T-cell (primary cell): ENCODE data around the gene TRIM34. TPM values are rescaled to one million over a fixed set of nuclear protein-coding genes. Genes with fewer than 3 reads are reported as not detected.

Source experiments
- ATAC-seq, 4 experiments: fragments of 200-7000 bp in 3 of 4; fragments of 150-1000 bp in 1 of 4; cut with Tn5 transposase; replicated peaks in 1 of 4; 1 replicate in 3 of 4; 2 replicates in 1 of 4; pipeline ENCODE4 v1.10.0; 2021; ENCODE audit warnings: moderate library complexity in 3 of 4, mild to moderate bottlenecking in 2 of 4, moderate number of reproducible peaks in 1 of 4
- CTCF ChIA-PET, 2 donors: fragments of 300-600 bp; sonication (Branson Sonifier 250); formaldehyde crosslinking; loops; one replicate each; lab custom pipeline; 2022; ENCODE audit warnings: antibody characterized with exemption in 2 of 2; lab: Charles Lee
- POLR2A ChIA-PET, 2 donors: fragments of 300-600 bp; sonication (Branson Sonifier 250); formaldehyde crosslinking; loops; one replicate each; lab custom pipeline; 2022; ENCODE audit warnings: antibody characterized with exemption in 2 of 2; lab: Charles Lee
- DNase-seq, 35 experiments: peaks; one replicate each; pipeline versions ENCODE4 v3.0.0 to v3.0.0-alpha.2; 2013 to 2023
- H3K27ac ChIP-seq: one replicate; pipeline ENCODE4 v1.5.1; 2013; ENCODE audit warnings: low read length
- H3K27me3 ChIP-seq, 2 experiments: replicated peaks in 1 of 2; 1 replicate in 1 of 2; 2 replicates in 1 of 2; pipeline versions ENCODE4 v1.6.1 to v1.7.0; 2013; ENCODE audit warnings: low read length in 1 of 2, mixed read lengths in 1 of 2; ENCODE audit not compliant: control insufficient read depth in 2 of 2, insufficient read depth in 2 of 2; ENCODE audit errors: extremely low read depth in 1 of 2
- H3K36me3 ChIP-seq, 2 donors: 1 replicate in 1 of 2; 2 replicates in 1 of 2; pipeline versions ENCODE4 v1.6.1 to v1.7.0; 2013; ENCODE audit warnings: low read length in 1 of 2; ENCODE audit not compliant: control insufficient read depth in 2 of 2, insufficient read depth in 1 of 2; ENCODE audit errors: extremely low read depth in 1 of 2
- H3K4me1 ChIP-seq, 2 experiments: 1 replicate in 1 of 2; 2 replicates in 1 of 2; pipeline versions ENCODE4 v1.6.1 to v1.7.0; 2013; ENCODE audit warnings: low read length in 2 of 2, mixed read lengths in 1 of 2; ENCODE audit not compliant: insufficient read depth in 2 of 2, control insufficient read depth in 1 of 2; ENCODE audit errors: extremely low read depth in 1 of 2
- H3K4me3 ChIP-seq, 2 donors: 1 replicate in 1 of 2; 2 replicates in 1 of 2; pipeline versions ENCODE4 v1.5.1 to v1.7.0; 2013; ENCODE audit warnings: mild to moderate bottlenecking in 2 of 2, low read length in 1 of 2, moderate library complexity in 1 of 2; ENCODE audit not compliant: control insufficient read depth in 1 of 2; ENCODE audit errors: extremely low read depth in 1 of 2
- H3K9me3 ChIP-seq: 2 replicates; pipeline ENCODE4 v1.7.0; 2013
- H3K27ac Mint-ChIP-seq, 2 donors: one replicate each; pipeline ENCODE4 v1.8.0; 2020 to 2021; ENCODE audit warnings: mild to moderate bottlenecking in 2 of 2, mixed read lengths in 2 of 2
- H3K27me3 Mint-ChIP-seq, 2 donors: one replicate each; pipeline ENCODE4 v1.8.0; 2021 to 2022; ENCODE audit warnings: mixed read lengths in 2 of 2
- H3K36me3 Mint-ChIP-seq: one replicate; pipeline ENCODE4 v1.8.0; 2021; ENCODE audit warnings: mixed read lengths
- H3K4me1 Mint-ChIP-seq, 3 donors: one replicate each; pipeline ENCODE4 v1.8.0; 2020 to 2022; ENCODE audit warnings: mixed read lengths in 3 of 3, mild to moderate bottlenecking in 1 of 3
- H3K4me3 Mint-ChIP-seq, 3 donors: one replicate each; pipeline ENCODE4 v1.8.0; 2020 to 2022; ENCODE audit warnings: mild to moderate bottlenecking in 3 of 3, mixed read lengths in 3 of 3, moderate library complexity in 3 of 3
- H3K9me3 Mint-ChIP-seq, 3 donors: one replicate each; pipeline ENCODE4 v1.8.0; 2020 to 2022; ENCODE audit warnings: mixed read lengths in 3 of 3
- WGBS: methylation state at CpG from one replicate; pipeline ENCODE4 v1.1.5; 2013; ENCODE audit warnings: missing lambda C conversion rate; ENCODE audit not compliant: insufficient coverage; 5-methylcytosine and 5-hydroxymethylcytosine counted together
- total RNA-seq, 35 experiments: library from RNA in 6 of 35; stranded (reverse) in 6 of 35; fragments of 120-200 nt in 1 of 35; gene quantifications; one replicate each; pipeline versions ENCODE4 v1.2.1 to v1.2.4 and lab custom pipeline; 2013 to 2026

The TRIM34 gene
- total RNA-seq, 5 donors from 2014 or later (not counting 1 experiment from before 2014, with no cell fraction given): 7.4 to 13.5 (median 10.4) TPM

GRCh38 chr11:5684036-5684645 lies 59.3 kb downstream of the TRIM34 start:
- POLR2A ChIA-PET: interaction anchor here in 1 of 2 donors (1.1 kb wide), 1 partner anchor 10 kb away, joined by 3 read pairs; no protein-coding TSS in a partner anchor
- ATAC-seq: peak in 1 of 4 experiments; percentile 2
- no peaks in the 10 kb centered on the region for H3K9me3 Mint-ChIP-seq

GRCh38 chr11:5684646-5685362 lies 60.0 kb downstream of the TRIM34 start, which contains the start of gene TRIM5:
Gene TRIM5, minus strand, starts transcription at chr11:5685074. Its CDS starts 4,897 bp downstream, at chr11:5680177.
- Mint-ChIP-seq H3K27me3 (no peaks in the 10 kb centered on the region), H3K36me3 (peaks cover 18% of the 10 kb centered on the region), H3K27ac (peak within 1 kb of the TSS; percentile 97 to 98), H3K4me1 (peaks cover 41 to 65% (median 62%) of the 10 kb centered on the region in 3 donors), H3K4me3 (peak within 1 kb of the TSS; percentile 89 to 96 (median 95)), H3K9me3 (no peaks in the 10 kb centered on the region)
- no peaks in the 10 kb centered on the region for H3K36me3 ChIP-seq
- no peaks in the 10 kb centered on the region for H3K27me3 ChIP-seq
- H3K4me1 ChIP-seq: peaks cover 13 to 24% of the 10 kb centered on the region in 2 experiments
- ATAC-seq (peak; percentile 83 to 87 (median 86)), DNase-seq (peak; percentile 47 to 90 (median 74))
- no peaks in the 10 kb centered on the region for H3K9me3 ChIP-seq
- H3K4me3 ChIP-seq: peak within 1 kb of the TSS; percentile 62 to 73
- peak within 1 kb of the TSS; percentile 82 for H3K27ac ChIP-seq
- ChIA-PET CTCF (interaction anchor here (0.6 to 2.8 kb wide), 17 partner anchors 10 to 549 kb away, joined by 3 to 17 read pairs (median 4); partner anchors contain the start of genes FHIP1B (in 1 of the 2) and OR52N2 (in 1 of the 2)), POLR2A (interaction anchor here in 1 of 2 donors (1.1 kb wide), 1 partner anchor 10 kb away, joined by 3 read pairs; no protein-coding TSS in a partner anchor)
- WGBS: 0% methylated on average over 4 of the region's 13 CpGs

More at GRCh38 chr11:5684036-5684645, 59.3 kb downstream of the TRIM34 start:
- peaks cover 25% of the 10 kb centered on the region for H3K36me3 Mint-ChIP-seq
- Histone ChIP-seq H3K36me3 (peaks cover 3 to 6% of the 10 kb centered on the region in 2 donors), H3K4me1 (peaks cover 11 to 24% of the 10 kb centered on the region in 2 experiments), H3K27me3 (no peaks in the 10 kb centered on the region), H3K4me3 (peak overlapping the region; percentile 62 to 73), H3K9me3 (no peaks in the 10 kb centered on the region), H3K27ac (peak overlapping the region; percentile 82)
- DNase-seq: no peak
- H3K27me3 Mint-ChIP-seq: no peaks in the 10 kb centered on the region
- H3K4me1 Mint-ChIP-seq: peaks cover 46 to 64% (median 63%) of the 10 kb centered on the region in 3 donors
- H3K27ac Mint-ChIP-seq: peak overlapping the region; percentile 97 to 98
- WGBS: no CpG with 5 or more reads among the region's 8 CpGs
- H3K4me3 Mint-ChIP-seq: peak overlapping the region; percentile 89 to 96 (median 95)
- CTCF ChIA-PET: interaction anchor here (0.6 to 2.8 kb wide), 13 partner anchors 10 to 550 kb away, joined by 3 to 17 read pairs (median 6); partner anchors contain the start of genes FHIP1B (in 1 of the 2) and OR52N2 (in 1 of the 2)

- no peak overlapping the region for H3K27ac ChIP-seq
- H3K27me3 ChIP-seq: no peaks in the 10 kb centered on the region
- 100% methylated on average over 1 of the region's 4 CpGs for WGBS
- POLR2A ChIA-PET: no interaction called here
- peaks cover 11% of the 10 kb centered on the region for H3K36me3 Mint-ChIP-seq
- no peak for ATAC-seq
- no peaks in the 10 kb centered on the region for H3K27me3 Mint-ChIP-seq
- peak overlapping the region in 1 of 2 donors; percentile 39 for H3K27ac Mint-ChIP-seq
- DNase-seq: no peak
- no peaks in the 10 kb centered on the region for H3K9me3 ChIP-seq
- peaks cover 46 to 55% (median 53%) of the 10 kb centered on the region in 3 donors for H3K4me1 Mint-ChIP-seq
- no peak overlapping the region for H3K4me3 Mint-ChIP-seq
- H3K4me3 ChIP-seq: no peak overlapping the region
- CTCF ChIA-PET: interaction anchor here in 1 of 2 donors (0.6 to 2.8 kb wide), 2 partner anchors 8 to 123 kb away, joined by 4 to 8 read pairs; no protein-coding TSS in a partner anchor
- H3K9me3 Mint-ChIP-seq: no peaks in the 10 kb centered on the region
- peaks cover 14 to 24% of the 10 kb centered on the region in 2 experiments for H3K4me1 ChIP-seq
- H3K36me3 ChIP-seq: no peaks in the 10 kb centered on the region
These were observed 61.6 kb downstream of the TRIM34 start for GRCh38 chr11:5686426-5686825.

GRCh38 chr11:5688482-5688881 lies 63.7 kb downstream of the TRIM34 start:
- H3K4me3 Mint-ChIP-seq: peak overlapping the region; percentile 29 to 95 (median 89)
- Histone ChIP-seq H3K27ac (peak overlapping the region; percentile 88), H3K4me3 (no peak overlapping the region), H3K9me3 (no peaks in the 10 kb centered on the region), H3K4me1 (peaks cover 22 to 32% of the 10 kb centered on the region in 2 experiments), H3K27me3 (no peaks in the 10 kb centered on the region), H3K36me3 (peaks cover 0 to 4% of the 10 kb centered on the region in 2 donors)
- peaks cover 53 to 60% (median 57%) of the 10 kb centered on the region in 3 donors for H3K4me1 Mint-ChIP-seq
- ATAC-seq (no peak), DNase-seq (no peak)
- peak overlapping the region; percentile 97 to 98 for H3K27ac Mint-ChIP-seq
- CTCF ChIA-PET: interaction anchor here (0.9 to 2.9 kb wide), 3 partner anchors 10 to 54 kb away, joined by 3 to 21 read pairs (median 3); no protein-coding TSS in a partner anchor
- H3K27me3 Mint-ChIP-seq: no peaks in the 10 kb centered on the region
- peaks cover 16% of the 10 kb centered on the region for H3K36me3 Mint-ChIP-seq
- POLR2A ChIA-PET: interaction anchor here in 1 of 2 donors (0.5 to 0.7 kb wide), 2 partner anchors 20 to 730 kb away, joined by 3 read pairs; no protein-coding TSS in a partner anchor
- no CpG with 5 or more reads among the region's 1 CpG for WGBS
- H3K9me3 Mint-ChIP-seq: no peaks in the 10 kb centered on the region

GRCh38 chr11:5689551-5689983 lies 64.8 kb downstream of the TRIM34 start, which contains the start of gene TRIM22:
Gene TRIM22, plus strand, starts transcription at chr11:5689790. Its CDS starts 6,443 bp downstream, at chr11:5696233.
- H3K4me1 ChIP-seq: peaks cover 24 to 30% of the 10 kb centered on the region in 2 experiments
- CTCF ChIA-PET: interaction anchor here in 1 of 2 donors (0.5 to 2.9 kb wide), 7 partner anchors 11 to 89 kb away, joined by 3 to 21 read pairs (median 3); partner anchors contain the start of gene TRIM34
- no peaks in the 10 kb centered on the region for H3K27me3 Mint-ChIP-seq

More at GRCh38 chr11:5689551-5689983, 64.8 kb downstream of the TRIM34 start, which contains the start of gene TRIM22:
- no peaks in the 10 kb centered on the region for H3K27me3 ChIP-seq
- POLR2A ChIA-PET: interaction anchor here (0.6 to 1.4 kb wide), 4 partner anchors 10 to 63 kb away, joined by 3 to 8 read pairs (median 6); no protein-coding TSS in a partner anchor
- peak in 33 of 35 experiments; percentile 9 to 75 (median 29) for DNase-seq
- H3K4me3 ChIP-seq: peak within 1 kb of the TSS; percentile 66 to 77
- Mint-ChIP-seq H3K4me3 (peak within 1 kb of the TSS; percentile 89 to 95 (median 94)), H3K36me3 (peaks cover 19% of the 10 kb centered on the region), H3K27ac (peak within 1 kb of the TSS; percentile 97 to 98), H3K4me1 (peaks cover 52 to 60% (median 58%) of the 10 kb centered on the region in 3 donors), H3K9me3 (no peaks in the 10 kb centered on the region)
- H3K27ac ChIP-seq: peak within 1 kb of the TSS; percentile 88
- peaks cover 0 to 8% of the 10 kb centered on the region in 2 donors for H3K36me3 ChIP-seq
- WGBS: no CpG with 5 or more reads among the region's 2 CpGs
- H3K9me3 ChIP-seq: no peaks in the 10 kb centered on the region
- peak; percentile 57 to 69 (median 66) for ATAC-seq
